Gastrocnemius medialis (tissue), 4 donors: ENCODE results near the gene DOCK3.

ENCODE experiments used
- CTCF ChIP-seq, 5 experiments: fragments of 450-650 bp in 3 of 5; fragments of 200-600 bp in 2 of 5; sonication (generic) in 2 of 5; IDR thresholded peaks in 4 of 5; conservative IDR thresholded peaks in 1 of 5; 1 replicate in 4 of 5; 2 replicates in 1 of 5; pipeline ENCODE4 v1.5.1; 2016 to 2019; ENCODE audit warnings: antibody characterized with exemption in 5 of 5, mild to moderate bottlenecking in 3 of 5, moderate library complexity in 3 of 5
- POLR2A ChIP-seq, 2 donors: fragments of 450-650 bp; IDR thresholded peaks; one replicate each; pipeline ENCODE4 v1.6.1; 2017; ENCODE audit warnings: antibody characterized with exemption in 2 of 2, mild to moderate bottlenecking in 2 of 2, moderate library complexity in 2 of 2

GRCh38 chr3:51099794-51100535 is 425.2 kb downstream of the DOCK3 start:
- TF ChIP-seq CTCF (IDR thresholded peaks at IDR 0.05 in 4 of 5, conservative IDR thresholded peaks at IDR 0.05 in 1 of 5) = peak in 3 of 5 experiments; percentile 15 to 47 (median 39)
- TF ChIP-seq POLR2A (IDR thresholded peaks at IDR 0.05) = no peak
